HG03460 (cell line): ENCODE results near the gene CLCNKB.

ENCODE experiments used
- ATAC-seq: cut with Tn5 transposase; IDR thresholded peaks from one replicate; pipeline ENCODE4 v1.9.1; 2021; ENCODE audit not compliant: unreplicated experiment

The CLCNKB gene

GRCh38 chr1:16072616-16073484, 29.3 kb downstream of the CLCNKB start:
- ATAC-seq, result no peak

- no peak for ATAC-seq
Observed at GRCh38 chr1:16073490-16074119, 30.0 kb downstream of the CLCNKB start, which contains the start of gene FAM131C. Gene FAM131C, minus strand, starts transcription at chr1:16073651. Its CDS starts 209 bp downstream, at chr1:16073442.

- ATAC-seq, result no peak
Observed at GRCh38 chr1:16074217-16074616, 30.6 kb downstream of the CLCNKB start.

GRCh38 chr1:16075337-16076030, 31.9 kb downstream of the CLCNKB start:
- ATAC-seq, result no peak

GRCh38 chr1:16076031-16076864, 32.7 kb downstream of the CLCNKB start:
- ATAC-seq, result no peak

- no peak for ATAC-seq
Observed at GRCh38 chr1:16076865-16077238, 33.3 kb downstream of the CLCNKB start.

- ATAC-seq, result no peak
Observed at GRCh38 chr1:16077406-16078245, 34.0 kb downstream of the CLCNKB start.

- no peak for ATAC-seq
Observed at GRCh38 chr1:16078925-16079656, 35.5 kb downstream of the CLCNKB start.

GRCh38 chr1:16080422-16081150, 37.0 kb downstream of the CLCNKB start:
- no peak for ATAC-seq

- no peak for ATAC-seq
Observed at GRCh38 chr1:16081636-16082035, 38.1 kb downstream of the CLCNKB start.

- no peak for ATAC-seq
Observed at GRCh38 chr1:16082283-16083038, 38.9 kb downstream of the CLCNKB start.

- no peak for ATAC-seq
Observed at GRCh38 chr1:16083486-16083885, 39.9 kb downstream of the CLCNKB start.

- no peak for ATAC-seq
Observed at GRCh38 chr1:16085522-16085921, 41.9 kb downstream of the CLCNKB start.

- ATAC-seq, result no peak
Observed at GRCh38 chr1:16087733-16088132, 44.2 kb downstream of the CLCNKB start.

GRCh38 chr1:16088351-16088911, 44.8 kb downstream of the CLCNKB start:
- no peak for ATAC-seq

GRCh38 chr1:16088996-16089395, 45.4 kb downstream of the CLCNKB start:
- ATAC-seq, result no peak

GRCh38 chr1:16090076-16090826, 46.7 kb downstream of the CLCNKB start:
- no peak for ATAC-seq
